ENCODE results near the gene MRPL47. TPM values are rescaled to one million over a fixed set of nuclear protein-coding genes. Genes with fewer than 3 reads are reported as not detected.

MRPL47 gene
- total and polyA plus RNA-seq, 2 experiments from 2014 or later = 38.3 to 63.8 TPM

DNA sequence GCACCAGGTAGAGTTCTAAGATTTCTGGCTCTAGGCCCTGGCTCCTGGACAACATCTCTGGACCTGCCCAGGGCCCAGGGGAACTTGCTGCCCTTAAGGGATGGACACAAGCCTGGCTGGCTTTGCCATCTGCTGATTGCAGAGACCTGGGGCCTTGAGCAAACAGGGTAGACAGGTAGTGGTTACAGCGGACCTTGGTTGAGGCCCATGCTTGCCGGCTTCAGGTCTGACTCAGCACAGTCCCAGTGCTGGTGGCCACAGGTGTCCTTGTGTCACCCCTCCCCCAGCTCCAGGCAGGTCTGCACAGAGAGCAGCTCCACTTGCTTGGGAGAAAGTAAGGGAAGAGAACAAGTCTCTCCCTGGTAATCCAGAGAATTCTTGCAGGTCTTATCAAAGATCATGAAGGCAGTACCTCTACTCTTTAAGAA is 57.6 kb downstream of the MRPL47 start:
- H2AFZ ChIP-seq = no peak overlapping the region
- peak overlapping the region; percentile 31 for H3K27ac ChIP-seq
- no peak overlapping the region for H3K4me3 ChIP-seq
- no peak overlapping the region for H3K4me2 ChIP-seq
- H3K36me3 ChIP-seq (replicated peaks; ENCODE audit: insufficient read depth, low read depth) = no peaks in the 10 kb centered on the region
- WGBS (ENCODE audit: low lambda C conversion rate, missing lambda C conversion rate) = 51% methylated on average over 2 of the region's 2 CpGs
- no peaks in the 10 kb centered on the region for H3K27me3 ChIP-seq
- no peaks in the 10 kb centered on the region for H3K9me2 ChIP-seq (replicated peaks; ENCODE audit: insufficient read depth)
- no peaks in the 10 kb centered on the region for H3K4me1 ChIP-seq (ENCODE audit: insufficient read depth)
- no peaks in the 10 kb centered on the region for H4K20me1 ChIP-seq (ENCODE audit: insufficient read depth, poor library complexity, severe bottlenecking)
- H3K79me2 ChIP-seq = no peaks in the 10 kb centered on the region
- no peak for TF ChIP-seq EZH2phosphoT487 (IDR thresholded peaks at IDR 0.05; ENCODE audit: low read depth, severe bottlenecking, unreplicated experiment)
- H3K9me3 ChIP-seq (ENCODE audit: low read depth) = no peaks in the 10 kb centered on the region
- DNase-seq (ENCODE audit: low spot score) = peak; percentile 67

DNA sequence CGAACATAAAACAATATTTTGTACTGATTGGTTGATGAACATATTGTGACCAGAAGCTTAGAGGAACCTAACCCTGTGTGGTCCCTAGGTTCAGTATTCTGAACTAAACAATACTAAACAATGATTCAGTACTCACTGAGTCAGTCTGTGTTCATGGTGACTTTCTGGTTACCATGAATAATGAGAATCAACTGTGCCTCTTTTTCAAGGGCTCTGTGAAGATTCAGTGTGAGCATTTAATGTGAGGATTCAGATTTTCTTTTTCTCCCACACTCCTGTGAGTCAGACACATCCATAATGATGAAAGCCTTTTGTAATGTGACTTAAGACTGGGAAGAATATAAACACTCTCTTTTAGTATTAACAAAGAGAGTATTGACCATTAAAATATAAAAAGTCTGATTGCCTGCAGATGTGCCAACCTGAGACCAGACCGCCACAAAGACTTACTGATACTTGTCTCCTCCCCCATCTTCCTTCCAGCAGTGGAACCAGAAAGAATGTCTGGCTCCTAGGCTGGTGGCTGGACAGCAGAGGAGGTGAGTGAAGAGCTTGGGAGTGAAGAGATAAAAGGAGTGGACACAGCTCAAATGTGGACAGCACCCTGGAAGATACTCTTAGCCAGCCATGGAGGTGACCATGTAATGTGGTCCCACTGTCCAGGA is 59.3 kb downstream of the MRPL47 start:
- H2AFZ ChIP-seq = no peak overlapping the region
- WGBS (ENCODE audit: low lambda C conversion rate, missing lambda C conversion rate) = 76% methylated on average over 2 of the region's 2 CpGs

DNA sequence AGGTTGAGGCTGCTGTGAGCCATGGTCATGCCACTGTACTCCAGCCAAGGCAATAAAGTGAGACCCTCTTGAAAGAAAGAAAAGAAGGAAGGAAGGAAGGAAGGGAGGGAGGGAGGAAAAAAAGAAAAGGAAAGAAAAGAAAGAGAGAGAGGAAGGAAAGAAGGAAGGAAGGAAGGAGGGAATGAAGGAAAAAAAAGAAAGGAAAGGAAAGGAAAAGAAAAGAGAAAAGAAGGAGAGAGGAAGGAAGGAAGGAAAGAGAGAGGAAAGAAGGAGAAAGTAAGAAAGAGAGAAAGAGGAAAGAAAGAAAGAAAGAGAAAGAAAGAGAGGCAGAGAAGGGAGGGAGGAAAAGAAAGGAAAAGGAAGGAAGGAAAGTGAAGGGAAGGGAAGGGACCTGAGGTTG is 62.1 kb downstream of the MRPL47 start:
- H3K27ac ChIP-seq = no peak overlapping the region
- TF ChIP-seq EZH2 (IDR thresholded peaks at IDR 0.05; ENCODE audit: borderline replicate concordance) = no peak
- no peak for TF ChIP-seq EZH2phosphoT487 (IDR thresholded peaks at IDR 0.05; ENCODE audit: low read depth, severe bottlenecking, unreplicated experiment)
- TF ChIP-seq, protein P1, sequence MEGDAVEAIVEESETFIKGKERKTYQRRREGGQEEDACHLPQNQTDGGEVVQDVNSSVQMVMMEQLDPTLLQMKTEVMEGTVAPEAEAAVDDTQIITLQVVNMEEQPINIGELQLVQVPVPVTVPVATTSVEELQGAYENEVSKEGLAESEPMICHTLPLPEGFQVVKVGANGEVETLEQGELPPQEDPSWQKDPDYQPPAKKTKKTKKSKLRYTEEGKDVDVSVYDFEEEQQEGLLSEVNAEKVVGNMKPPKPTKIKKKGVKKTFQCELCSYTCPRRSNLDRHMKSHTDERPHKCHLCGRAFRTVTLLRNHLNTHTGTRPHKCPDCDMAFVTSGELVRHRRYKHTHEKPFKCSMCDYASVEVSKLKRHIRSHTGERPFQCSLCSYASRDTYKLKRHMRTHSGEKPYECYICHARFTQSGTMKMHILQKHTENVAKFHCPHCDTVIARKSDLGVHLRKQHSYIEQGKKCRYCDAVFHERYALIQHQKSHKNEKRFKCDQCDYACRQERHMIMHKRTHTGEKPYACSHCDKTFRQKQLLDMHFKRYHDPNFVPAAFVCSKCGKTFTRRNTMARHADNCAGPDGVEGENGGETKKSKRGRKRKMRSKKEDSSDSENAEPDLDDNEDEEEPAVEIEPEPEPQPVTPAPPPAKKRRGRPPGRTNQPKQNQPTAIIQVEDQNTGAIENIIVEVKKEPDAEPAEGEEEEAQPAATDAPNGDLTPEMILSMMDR (IDR thresholded peaks at IDR 0.05; ENCODE audit: poor library complexity) = no peak
- no peaks in the 10 kb centered on the region for H4K20me1 ChIP-seq (ENCODE audit: insufficient read depth, poor library complexity, severe bottlenecking)

More for the DNA sequence above, 59.3 kb downstream of the MRPL47 start:
- no peak for TF ChIP-seq EZH2 (IDR thresholded peaks at IDR 0.05; ENCODE audit: borderline replicate concordance)
- no peak for TF ChIP-seq EZH2phosphoT487 (IDR thresholded peaks at IDR 0.05; ENCODE audit: low read depth, severe bottlenecking, unreplicated experiment)
- TF ChIP-seq, protein P1 (IDR thresholded peaks at IDR 0.05; ENCODE audit: poor library complexity) = no peak
- H3K9me2 ChIP-seq (replicated peaks; ENCODE audit: insufficient read depth) = no peaks in the 10 kb centered on the region
- H3K27ac ChIP-seq = no peak overlapping the region
- H3K4me1 ChIP-seq (ENCODE audit: insufficient read depth) = no peaks in the 10 kb centered on the region
- no peaks in the 10 kb centered on the region for H3K79me2 ChIP-seq
- H3K4me3 ChIP-seq = no peak overlapping the region
- no peaks in the 10 kb centered on the region for H3K27me3 ChIP-seq
- no peak overlapping the region for H3K4me2 ChIP-seq
- no peaks in the 10 kb centered on the region for H3K9me3 ChIP-seq (ENCODE audit: low read depth)
- no peaks in the 10 kb centered on the region for H3K36me3 ChIP-seq (replicated peaks; ENCODE audit: insufficient read depth, low read depth)
- no peaks in the 10 kb centered on the region for H4K20me1 ChIP-seq (ENCODE audit: insufficient read depth, poor library complexity, severe bottlenecking)
- no peak for DNase-seq (ENCODE audit: low spot score)

DNA sequence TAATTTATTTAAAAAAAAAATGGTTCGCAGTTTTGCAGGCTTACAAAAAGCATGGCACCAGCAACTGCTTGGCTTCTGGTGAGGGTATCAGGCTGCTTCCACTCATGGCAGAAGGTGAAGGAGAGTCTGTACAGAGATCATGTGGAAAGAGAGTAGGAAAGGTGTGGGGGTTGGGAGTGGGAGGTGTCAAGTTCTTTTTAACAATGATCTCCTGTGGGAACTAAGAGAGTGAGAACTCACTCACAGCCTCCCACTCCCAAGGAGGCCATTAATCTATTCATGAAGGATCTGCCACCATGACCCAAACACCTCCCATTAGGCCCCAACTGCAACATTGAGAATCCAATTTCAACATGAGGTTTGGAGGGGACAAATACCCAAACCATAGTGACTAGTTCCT is 62.8 kb downstream of the MRPL47 start:
- no peaks in the 10 kb centered on the region for H4K20me1 ChIP-seq (ENCODE audit: insufficient read depth, poor library complexity, severe bottlenecking)
- H3K79me2 ChIP-seq = no peaks in the 10 kb centered on the region
- no peak for DNase-seq (ENCODE audit: low spot score)
- no peaks in the 10 kb centered on the region for H3K36me3 ChIP-seq (replicated peaks; ENCODE audit: insufficient read depth, low read depth)
- H3K9me2 ChIP-seq (replicated peaks; ENCODE audit: insufficient read depth) = no peaks in the 10 kb centered on the region
- TF ChIP-seq EZH2 (IDR thresholded peaks at IDR 0.05; ENCODE audit: borderline replicate concordance) = no peak
- TF ChIP-seq, protein P1 (IDR thresholded peaks at IDR 0.05; ENCODE audit: poor library complexity) = no peak
- TF ChIP-seq EZH2phosphoT487 (IDR thresholded peaks at IDR 0.05; ENCODE audit: low read depth, severe bottlenecking, unreplicated experiment) = no peak
- H3K4me2 ChIP-seq = no peak overlapping the region
- no peak overlapping the region for H3K4me3 ChIP-seq
- no peaks in the 10 kb centered on the region for H3K9me3 ChIP-seq (ENCODE audit: low read depth)
- no peaks in the 10 kb centered on the region for H3K27me3 ChIP-seq
- no peak overlapping the region for H2AFZ ChIP-seq
- H3K27ac ChIP-seq = no peak overlapping the region
- 88% methylated on average over 1 of the region's 1 CpG for WGBS (ENCODE audit: low lambda C conversion rate, missing lambda C conversion rate)
- no peaks in the 10 kb centered on the region for H3K4me1 ChIP-seq (ENCODE audit: insufficient read depth)

More for the DNA sequence above, 62.1 kb downstream of the MRPL47 start:
- Histone ChIP-seq H3K27me3 (no peaks in the 10 kb centered on the region), H3K9me2 (replicated peaks; ENCODE audit: insufficient read depth) (no peaks in the 10 kb centered on the region), H2AFZ (no peak overlapping the region), H3K36me3 (replicated peaks; ENCODE audit: insufficient read depth, low read depth) (no peaks in the 10 kb centered on the region), H3K79me2 (no peaks in the 10 kb centered on the region), H3K9me3 (ENCODE audit: low read depth) (no peaks in the 10 kb centered on the region), H3K4me1 (ENCODE audit: insufficient read depth) (no peaks in the 10 kb centered on the region), H3K4me3 (no peak overlapping the region), H3K4me2 (no peak overlapping the region)
- no peak for DNase-seq (ENCODE audit: low spot score)
